Measurements from ENCODE around the gene TIPRL. TPM values are rescaled to one million over a fixed set of nuclear protein-coding genes. Genes with fewer than 3 reads are reported as not detected.

The TIPRL gene
- total and polyA plus RNA-seq, 7 donors = 19.3 to 31.0 (median 30.7) TPM

DNA sequence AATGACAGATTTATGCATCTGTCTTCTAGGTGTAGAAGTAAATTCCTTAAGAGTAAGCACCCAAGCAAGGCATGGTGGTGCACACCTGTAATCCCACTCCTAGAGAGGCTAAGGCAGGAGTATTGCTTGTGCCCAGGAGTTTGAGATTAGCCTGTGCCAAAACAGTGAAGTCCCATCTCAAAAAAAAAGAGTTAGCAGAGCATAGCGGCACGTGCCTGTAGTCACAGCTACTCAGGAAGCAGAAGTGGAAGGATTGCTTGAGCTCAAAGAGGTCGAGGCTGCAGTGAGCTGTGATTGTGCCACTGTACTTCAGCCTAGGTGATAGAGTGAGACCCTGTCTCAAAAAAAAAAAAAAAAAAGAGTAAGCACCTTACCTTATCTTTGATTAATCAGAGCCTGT, 15.1 kb upstream of the TIPRL start:
- H3K36me3 ChIP-seq = no peaks in the 10 kb centered on the region
- no peak for DNase-seq
- H3K27me3 ChIP-seq = no peaks in the 10 kb centered on the region
- TF ChIP-seq EP300 (IDR thresholded peaks at IDR 0.05) (no peak), POLR2A (IDR thresholded peaks at IDR 0.05) (no peak), POLR2AphosphoS5 (IDR thresholded peaks at IDR 0.05) (no peak)
- TF ChIP-seq, protein P1, sequence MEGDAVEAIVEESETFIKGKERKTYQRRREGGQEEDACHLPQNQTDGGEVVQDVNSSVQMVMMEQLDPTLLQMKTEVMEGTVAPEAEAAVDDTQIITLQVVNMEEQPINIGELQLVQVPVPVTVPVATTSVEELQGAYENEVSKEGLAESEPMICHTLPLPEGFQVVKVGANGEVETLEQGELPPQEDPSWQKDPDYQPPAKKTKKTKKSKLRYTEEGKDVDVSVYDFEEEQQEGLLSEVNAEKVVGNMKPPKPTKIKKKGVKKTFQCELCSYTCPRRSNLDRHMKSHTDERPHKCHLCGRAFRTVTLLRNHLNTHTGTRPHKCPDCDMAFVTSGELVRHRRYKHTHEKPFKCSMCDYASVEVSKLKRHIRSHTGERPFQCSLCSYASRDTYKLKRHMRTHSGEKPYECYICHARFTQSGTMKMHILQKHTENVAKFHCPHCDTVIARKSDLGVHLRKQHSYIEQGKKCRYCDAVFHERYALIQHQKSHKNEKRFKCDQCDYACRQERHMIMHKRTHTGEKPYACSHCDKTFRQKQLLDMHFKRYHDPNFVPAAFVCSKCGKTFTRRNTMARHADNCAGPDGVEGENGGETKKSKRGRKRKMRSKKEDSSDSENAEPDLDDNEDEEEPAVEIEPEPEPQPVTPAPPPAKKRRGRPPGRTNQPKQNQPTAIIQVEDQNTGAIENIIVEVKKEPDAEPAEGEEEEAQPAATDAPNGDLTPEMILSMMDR (IDR thresholded peaks at IDR 0.05) = no peak
- WGBS, 2 donors = 38 to 64% methylated on average over 3 of the region's 3 CpGs
- H3K27ac ChIP-seq = no peak overlapping the region
- H3K9me3 ChIP-seq = no peaks in the 10 kb centered on the region
- H3K4me3 ChIP-seq = no peak overlapping the region
- peaks cover 0 to 7% (median 0%) of the 10 kb centered on the region in 4 donors for H3K4me1 ChIP-seq
- intact Hi-C loops (cut with DNase I) = no loop called here

DNA sequence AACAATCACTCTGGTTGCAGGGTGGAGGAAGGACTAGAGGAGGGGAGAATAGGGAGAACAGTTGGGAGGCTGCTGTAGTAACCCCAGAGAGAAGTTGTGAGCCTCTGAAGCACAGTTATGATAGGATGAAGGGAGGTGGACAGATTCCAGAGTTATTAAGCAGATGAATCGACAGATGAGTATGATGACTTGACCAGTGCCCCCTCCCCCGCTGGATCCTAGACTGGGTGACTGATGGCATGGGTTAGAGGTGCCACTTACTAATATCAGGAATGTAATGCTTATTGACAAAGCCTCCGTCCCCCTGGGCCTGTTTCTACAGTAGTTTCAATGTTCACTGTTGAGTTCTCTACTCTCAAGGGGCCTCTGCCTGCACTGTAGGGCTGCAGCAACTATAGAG, 14.0 kb upstream of the TIPRL start:
- no peak overlapping the region for H3K27ac ChIP-seq
- H3K4me1 ChIP-seq = peaks cover 0 to 7% (median 0%) of the 10 kb centered on the region in 4 donors
- intact Hi-C loops (cut with DNase I) = no loop called here
- no peaks in the 10 kb centered on the region for H3K27me3 ChIP-seq
- 89 to 90% methylated on average over 3 of the region's 3 CpGs for WGBS, 2 donors
- H3K9me3 ChIP-seq = no peaks in the 10 kb centered on the region
- DNase-seq = no peak
- TF ChIP-seq POLR2AphosphoS5 (IDR thresholded peaks at IDR 0.05) = no peak
- H3K36me3 ChIP-seq = no peaks in the 10 kb centered on the region
- H3K4me3 ChIP-seq = no peak overlapping the region

DNA sequence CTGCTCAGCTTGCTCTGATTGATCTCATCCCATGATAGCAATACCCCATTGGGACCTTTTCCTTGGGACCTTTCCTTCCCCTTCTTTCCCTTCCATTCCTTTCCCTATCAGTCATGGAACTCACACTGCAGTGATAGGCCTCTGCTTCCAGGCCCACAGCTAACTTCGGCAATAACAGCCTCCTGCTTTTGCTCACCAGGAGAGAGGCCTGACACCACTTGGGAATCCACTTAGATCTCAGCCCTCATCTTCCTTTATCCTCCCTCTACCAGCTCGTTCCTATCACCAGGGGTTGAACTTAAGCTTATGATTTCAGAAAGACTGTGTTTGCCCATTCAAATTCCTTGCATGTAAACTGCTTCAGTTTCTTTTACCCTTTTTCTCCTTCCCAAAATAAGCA, 11.0 kb upstream of the TIPRL start:
- TF ChIP-seq EP300 (IDR thresholded peaks at IDR 0.05) (no peak), POLR2A (IDR thresholded peaks at IDR 0.05) (no peak), POLR2AphosphoS5 (IDR thresholded peaks at IDR 0.05) (no peak)
- TF ChIP-seq, protein P1 (IDR thresholded peaks at IDR 0.05) = no peak
- no peaks in the 10 kb centered on the region for H3K36me3 ChIP-seq
- H3K4me1 ChIP-seq = peaks cover 0 to 7% (median 0%) of the 10 kb centered on the region in 4 donors
- H3K27me3 ChIP-seq = no peaks in the 10 kb centered on the region
- peak overlapping the region in 3 of 4 donors; percentile 47 to 62 (median 58) for H3K27ac ChIP-seq
- intact Hi-C loops (cut with DNase I) = no loop called here
- WGBS, 2 donors = 73 to 78% methylated on average over 2 of the region's 2 CpGs
- no peaks in the 10 kb centered on the region for H3K9me3 ChIP-seq
- H3K4me3 ChIP-seq = no peak overlapping the region
- no peak for DNase-seq

DNA sequence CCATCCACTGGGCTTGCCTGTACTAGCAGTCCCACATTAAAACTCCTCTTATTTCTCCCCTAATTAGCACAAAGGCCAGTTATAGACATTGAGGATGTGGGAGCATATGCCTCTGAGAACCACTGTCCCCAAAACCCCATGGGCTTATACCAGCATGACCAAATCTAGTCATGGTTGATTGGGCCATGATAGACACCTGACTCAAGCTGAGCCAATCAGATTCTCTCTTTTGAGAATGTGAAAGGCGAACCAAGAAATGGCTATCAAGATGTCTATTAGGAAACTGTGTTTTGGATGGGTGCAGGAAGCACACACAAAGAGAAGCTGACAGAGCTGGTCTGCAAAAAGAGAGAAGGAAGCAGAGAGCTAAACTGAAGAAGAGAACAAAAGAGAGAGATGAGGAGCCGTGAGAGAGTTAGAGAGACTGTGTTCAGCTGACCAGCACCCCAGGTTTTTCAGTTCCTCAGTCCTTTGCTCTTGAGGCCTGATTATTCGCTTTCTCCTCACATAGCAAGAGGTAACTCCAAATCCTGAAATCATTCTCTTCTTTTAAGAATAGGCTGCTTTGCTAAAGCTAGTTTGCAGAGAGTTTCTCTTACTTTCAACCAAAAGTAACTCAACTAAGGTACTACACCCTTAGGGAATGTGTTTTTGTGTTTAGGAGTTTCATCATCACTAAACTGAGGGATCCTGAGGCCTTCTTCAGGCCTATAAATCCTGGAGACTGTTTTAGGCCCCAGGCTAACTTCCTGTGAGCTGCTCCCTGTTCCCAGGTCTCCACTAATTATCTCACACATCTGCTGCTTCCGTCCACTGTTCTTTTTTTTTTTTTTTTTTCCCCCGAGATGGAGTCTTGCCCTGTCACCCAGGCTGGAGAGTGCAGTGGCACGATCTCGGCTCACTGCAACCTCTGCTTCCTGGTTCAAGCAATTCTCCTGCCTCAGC, 7.9 kb upstream of the TIPRL start:
- H3K27ac ChIP-seq = no peak overlapping the region
- no peak for DNase-seq
- no peak overlapping the region for H3K4me3 ChIP-seq
- TF ChIP-seq EP300 (IDR thresholded peaks at IDR 0.05) = no peak
- TF ChIP-seq POLR2A (IDR thresholded peaks at IDR 0.05) = no peak
- TF ChIP-seq, protein P1 (IDR thresholded peaks at IDR 0.05) = no peak
- no peak for TF ChIP-seq POLR2AphosphoS5 (IDR thresholded peaks at IDR 0.05)
- H3K27me3 ChIP-seq = no peaks in the 10 kb centered on the region
- no peaks in the 10 kb centered on the region for H3K9me3 ChIP-seq
- H3K4me1 ChIP-seq = peaks cover 0 to 7% (median 0%) of the 10 kb centered on the region in 4 donors
- intact Hi-C loops (cut with DNase I) = no loop called here
- 90 to 93% methylated on average over 7 of the region's 7 CpGs for WGBS, 2 donors
- no peaks in the 10 kb centered on the region for H3K36me3 ChIP-seq

DNA sequence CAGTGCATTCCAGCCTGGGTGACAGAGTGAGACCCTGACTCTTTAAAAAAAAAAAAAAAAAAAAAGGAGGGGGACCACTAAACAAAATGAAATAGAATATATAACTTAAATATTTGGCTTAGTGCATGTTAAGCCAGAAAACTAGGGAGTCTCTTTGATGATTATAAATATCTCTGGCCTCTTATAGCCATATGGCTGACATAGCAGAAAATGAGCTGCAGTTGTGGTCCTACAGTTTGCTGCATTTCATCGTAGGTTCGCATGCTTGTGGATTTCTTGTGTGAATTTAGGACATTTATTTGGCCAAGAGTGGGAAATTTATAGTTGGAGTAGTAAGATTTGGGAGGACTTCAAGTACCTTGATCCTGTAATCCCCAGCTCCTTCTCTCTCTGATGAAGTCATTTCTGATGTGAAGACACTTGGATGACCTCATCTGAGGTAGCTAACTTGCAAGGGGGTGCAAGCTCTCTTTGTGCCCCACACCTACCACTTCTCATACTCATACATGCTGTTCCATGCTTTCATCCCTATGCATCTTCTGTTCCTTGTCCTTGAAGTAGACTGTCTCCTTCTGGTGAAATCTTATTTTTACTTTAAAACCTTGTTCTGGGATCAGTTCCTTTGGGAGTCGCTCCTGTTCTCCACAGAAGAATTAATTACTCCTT, 6.4 kb upstream of the TIPRL start:
- no peaks in the 10 kb centered on the region for H3K36me3 ChIP-seq
- TF ChIP-seq, protein P1 (IDR thresholded peaks at IDR 0.05) = no peak
- no peak for TF ChIP-seq POLR2AphosphoS5 (IDR thresholded peaks at IDR 0.05)
- TF ChIP-seq POLR2A (IDR thresholded peaks at IDR 0.05) = no peak
- no peak for TF ChIP-seq EP300 (IDR thresholded peaks at IDR 0.05)
- peaks cover 0 to 7% (median 0%) of the 10 kb centered on the region in 4 donors for H3K4me1 ChIP-seq
- intact Hi-C loops (cut with DNase I) = no loop called here
- WGBS, 2 donors = 94 to 95% methylated on average over 3 of the region's 3 CpGs
- no peak overlapping the region for H3K4me3 ChIP-seq
- no peaks in the 10 kb centered on the region for H3K9me3 ChIP-seq
- H3K27ac ChIP-seq = no peak overlapping the region
- H3K27me3 ChIP-seq = no peaks in the 10 kb centered on the region
- no peak for DNase-seq
